H1 (cell line): Measurements from ENCODE around the gene CDK13. TPM values are rescaled to one million over a fixed set of nuclear protein-coding genes. Genes with fewer than 3 reads are reported as not detected.

Source experiments
- CTCF ChIA-PET: fragments of 300-600 bp; sonication (Branson Sonifier 250); formaldehyde crosslinking; loops from one replicate; lab custom pipeline; 2021; ENCODE audit not compliant: partially characterized antibody; lab: Charles Lee
- POLR2A ChIA-PET: fragments of 300-600 bp; sonication (Branson Sonifier 250); formaldehyde crosslinking; loops from one replicate; lab custom pipeline; 2021; ENCODE audit warnings: inconsistent platforms; ENCODE audit not compliant: partially characterized antibody; lab: Charles Lee
- DNase-seq, 2 experiments: peaks; one replicate each; pipeline versions ENCODE4 v3.0.0 to v3.0.0-alpha.2; 2010 to 2022; ENCODE audit warnings: low spot score in 2 of 2, low read depth in 1 of 2, mixed read lengths in 1 of 2
- FAIRE-seq: peaks from 2 replicates; lab custom pipeline; 2011; peaks lifted over from hg19 to GRCh38; lab: Jason Lieb, UNC
- H2AFZ ChIP-seq: 2 replicates; pipeline ENCODE4 v1.8.1; 2012; ENCODE audit warnings: low read length, inconsistent platforms
- H2AK5ac ChIP-seq: 2 replicates; pipeline ENCODE4 v1.6.1; 2013; ENCODE audit warnings: low read depth, low read length
- H2BK120ac ChIP-seq: replicated peaks from 2 replicates; pipeline ENCODE3; 2013; ENCODE audit warnings: low read depth, low read length, inconsistent platforms
- H2BK12ac ChIP-seq: 2 replicates; pipeline ENCODE4 v1.6.1; 2013; ENCODE audit warnings: low read depth, low read length
- H2BK15ac ChIP-seq: 2 replicates; pipeline ENCODE4 v1.6.1; 2013; ENCODE audit warnings: low read length
- H2BK20ac ChIP-seq: 2 replicates; pipeline ENCODE4 v1.6.1; 2013; ENCODE audit warnings: low read length
- H2BK5ac ChIP-seq: 2 replicates; pipeline ENCODE4 v1.6.1; 2013; ENCODE audit warnings: low read depth, low read length
- H3K14ac ChIP-seq: 2 replicates; pipeline ENCODE4 v1.6.1; 2013; ENCODE audit warnings: inconsistent platforms; ENCODE audit not compliant: insufficient read length
- H3K18ac ChIP-seq: 2 replicates; pipeline ENCODE4 v1.6.1; 2013; ENCODE audit warnings: low read length; ENCODE audit errors: extremely low read depth
- H3K23ac ChIP-seq: 2 replicates; pipeline ENCODE4 v1.6.1; 2013; ENCODE audit warnings: inconsistent platforms; ENCODE audit not compliant: insufficient read length
- H3K23me2 ChIP-seq: 2 replicates; pipeline ENCODE4 v1.6.1; 2013; ENCODE audit warnings: low read depth, low read length
- H3K27ac ChIP-seq: 2 replicates; pipeline ENCODE4 v1.6.1; 2011; ENCODE audit warnings: low read depth, low read length, inconsistent platforms
- H3K27me3 ChIP-seq, 4 experiments: replicated peaks in 1 of 4; 1 replicate in 1 of 4; 2 replicates in 3 of 4; pipeline versions ENCODE4 v1.6.1 to v1.8.1; 2011 to 2013; ENCODE audit warnings: low read length in 3 of 4, mild to moderate bottlenecking in 3 of 4, inconsistent platforms in 2 of 4, mixed read lengths in 2 of 4, moderate library complexity in 1 of 4; ENCODE audit not compliant: control insufficient read depth in 3 of 4, insufficient read depth in 3 of 4; ENCODE audit errors: extremely low read depth in 1 of 4
- H3K36me3 ChIP-seq, 4 experiments: 2 replicates each; pipeline versions ENCODE4 v1.6.1 to v1.8.1; 2011 to 2013; ENCODE audit warnings: mild to moderate bottlenecking in 4 of 4, low read length in 3 of 4, moderate library complexity in 2 of 4, control low read depth in 1 of 4, inconsistent platforms in 1 of 4; ENCODE audit not compliant: insufficient read depth in 4 of 4, control insufficient read depth in 2 of 4
- H3K4ac ChIP-seq: replicated peaks from 2 replicates; pipeline ENCODE3; 2013; ENCODE audit warnings: low read length, low read depth, mixed read lengths, inconsistent platforms; ENCODE audit not compliant: insufficient read length
- H3K4me1 ChIP-seq, 4 experiments: replicated peaks in 1 of 4; 1 replicate in 1 of 4; 2 replicates in 3 of 4; pipeline versions ENCODE4 v1.6.1 to v1.8.1; 2011 to 2013; ENCODE audit warnings: low read length in 3 of 4, inconsistent platforms in 2 of 4, mixed read lengths in 1 of 4; ENCODE audit not compliant: insufficient read depth in 4 of 4, control insufficient read depth in 3 of 4
- H3K4me2 ChIP-seq, 2 experiments: 2 replicates each; pipeline versions ENCODE4 v1.6.1 to v1.8.1; 2011 to 2013; ENCODE audit warnings: low read depth in 2 of 2, low read length in 2 of 2, control low read depth in 1 of 2, inconsistent platforms in 1 of 2, mild to moderate bottlenecking in 1 of 2; ENCODE audit not compliant: insufficient read depth in 1 of 2
- H3K4me3 ChIP-seq, 4 experiments: fragments of 200-600, 300-600 bp in 1 of 4; sonication (generic), shearing (Covaris generic), sonication (Bioruptor Twin) in 1 of 4; 2 replicates each; pipeline versions ENCODE4 v1.5.1 to v1.8.1; 2011 to 2016; ENCODE audit warnings: low read length in 4 of 4, low read depth in 3 of 4, control low read depth in 2 of 4, inconsistent platforms in 2 of 4, mild to moderate bottlenecking in 2 of 4, mixed read lengths in 1 of 4, moderate library complexity in 1 of 4; ENCODE audit not compliant: insufficient read depth in 2 of 4; ENCODE audit errors: extremely low read depth in 1 of 4
- H3K56ac ChIP-seq: replicated peaks from 2 replicates; pipeline ENCODE3; 2013; ENCODE audit warnings: low read depth, mild to moderate bottlenecking, mixed read lengths, low read length, inconsistent platforms; ENCODE audit not compliant: insufficient read length
- H3K79me1 ChIP-seq: 2 replicates; pipeline ENCODE4 v1.6.1; 2013; ENCODE audit warnings: low read depth, low read length, control low read depth
- H3K79me2 ChIP-seq, 2 experiments: 2 replicates each; pipeline versions ENCODE4 v1.6.1 to v1.8.1; 2012 to 2013; ENCODE audit warnings: low read length in 2 of 2, mild to moderate bottlenecking in 2 of 2, inconsistent platforms in 1 of 2; ENCODE audit not compliant: insufficient read depth in 2 of 2, control insufficient read depth in 1 of 2
- H3K9ac ChIP-seq, 4 experiments: replicated peaks in 1 of 4; 1 replicate in 1 of 4; 2 replicates in 3 of 4; pipeline versions ENCODE4 v1.6.1 to v1.8.1; 2011 to 2013; ENCODE audit warnings: low read depth in 3 of 4, low read length in 3 of 4, control low read depth in 2 of 4, mild to moderate bottlenecking in 2 of 4, moderate library complexity in 2 of 4, inconsistent platforms in 1 of 4; ENCODE audit errors: extremely low read depth in 1 of 4
- H3K9me3 ChIP-seq, 2 experiments: 2 replicates each; pipeline versions ENCODE4 v1.6.1 to v1.8.1; 2012 to 2013; ENCODE audit warnings: mild to moderate bottlenecking in 2 of 2, moderate library complexity in 2 of 2, control low read depth in 1 of 2, inconsistent platforms in 1 of 2, low read depth in 1 of 2, low read length in 1 of 2, mixed read lengths in 1 of 2; ENCODE audit not compliant: insufficient read depth in 2 of 2
- H4K20me1 ChIP-seq, 2 experiments: replicated peaks in 1 of 2; 2 replicates each; pipeline versions ENCODE3 to v1.8.1; 2011 to 2013; ENCODE audit warnings: inconsistent platforms in 2 of 2, low read length in 2 of 2, mild to moderate bottlenecking in 1 of 2; ENCODE audit not compliant: insufficient read depth in 2 of 2, control insufficient read depth in 1 of 2
- H4K5ac ChIP-seq: 2 replicates; pipeline ENCODE4 v1.6.1; 2013; ENCODE audit warnings: low read length, low read depth, mixed read lengths, inconsistent platforms; ENCODE audit not compliant: insufficient read length
- H4K8ac ChIP-seq: 2 replicates; pipeline ENCODE4 v1.8.0; 2013; ENCODE audit warnings: mild to moderate bottlenecking, moderate library complexity, low read length, inconsistent platforms; ENCODE audit not compliant: insufficient read depth; ENCODE audit errors: extremely low read depth
- H4K91ac ChIP-seq: replicated peaks from 2 replicates; pipeline ENCODE3; 2013; ENCODE audit warnings: low read length, mixed read lengths, inconsistent platforms; ENCODE audit not compliant: insufficient read length
- CBX5 ChIP-seq: fragments of 300-800, 300-1000 bp; sonication (generic); IDR thresholded peaks from 2 replicates; pipeline ENCODE4 v1.7.1; 2016; ENCODE audit warnings: antibody characterized with exemption, low read length, low read depth
- EGR1 ChIP-seq: IDR thresholded peaks from 2 replicates; pipeline ENCODE4 v1.6.1; 2011; ENCODE audit warnings: low read depth, low read length, borderline replicate concordance
- EZH2 ChIP-seq: fragments of 200-600 bp; sonication (generic); IDR thresholded peaks from 2 replicates; pipeline ENCODE4 v1.7.1; 2012; ENCODE audit warnings: low read depth, mild to moderate bottlenecking, moderate library complexity, low read length, inconsistent platforms; ENCODE audit not compliant: severe bottlenecking
- GTF2F1 ChIP-seq: IDR thresholded peaks from 2 replicates; pipeline ENCODE4 v1.6.1; 2012; ENCODE audit warnings: low read depth, low read length, improper control_type of control experiment, borderline replicate concordance
- JUND ChIP-seq: IDR thresholded peaks from 2 replicates; pipeline ENCODE4 v1.6.1; 2011; ENCODE audit warnings: mild to moderate bottlenecking, improper control_type of control experiment, low read length
- RNF2 ChIP-seq: fragments of 200-900, 300-1000 bp; sonication (generic); IDR thresholded peaks from 2 replicates; pipeline ENCODE4 v1.7.1; 2016; ENCODE audit warnings: borderline replicate concordance, low read depth, mild to moderate bottlenecking, antibody characterized with exemption, low read length; ENCODE audit not compliant: poor library complexity, severe bottlenecking; ENCODE audit errors: missing control alignments
- SAP30 ChIP-seq: fragments of 300-600 bp; sonication (generic); IDR thresholded peaks from 2 replicates; pipeline ENCODE4 v1.7.1; 2012; ENCODE audit warnings: low read length, moderate library complexity, mild to moderate bottlenecking, inconsistent platforms; ENCODE audit not compliant: insufficient read depth, insufficient replicate concordance
- TCF12 ChIP-seq: IDR thresholded peaks from 2 replicates; pipeline ENCODE4 v1.6.1; 2011; ENCODE audit warnings: low read depth, mild to moderate bottlenecking, low read length
- WGBS, 2 experiments: shearing (Covaris generic) in 1 of 2; methylation state at CpG; one replicate each; pipeline versions ENCODE4 v1.1.6 to v1.1.7; 2013 to 2015; ENCODE audit warnings: low lambda C conversion rate in 2 of 2, mixed read lengths in 2 of 2, inconsistent platforms in 1 of 2, low coverage in 1 of 2, missing lambda C conversion rate in 1 of 2; ENCODE audit not compliant: insufficient replicate concordance in 2 of 2, insufficient coverage in 1 of 2, insufficient read length in 1 of 2; ENCODE audit errors: extremely low coverage in 1 of 2, missing lambda C conversion rate in 1 of 2; 5-methylcytosine and 5-hydroxymethylcytosine counted together
- polyA plus RNA-seq, 7 experiments: library from polyadenylated mRNA; depleted of rRNA in 3 of 7; stranded (reverse) in 5 of 7; unstranded in 2 of 7; fragments of >200 nt in 5 of 7; fragments of 200-250 nt in 2 of 7; gene quantifications; 1 replicate in 5 of 7; 2 replicates in 1 of 7; 4 replicates in 1 of 7; pipeline versions ENCODE4 v1.2.1 to v1.2.3, GENCODE V29; 2011 to 2013; ENCODE audit warnings: missing spikeins in 2 of 7, mixed read lengths in 2 of 7
- total RNA-seq: library from RNA; stranded (reverse); fragmentation: NEBNext Ultra II Directional; extraction: Animal tissue kit (Norgen Biotek cat#: 25700); gene quantifications from 2 replicates; pipeline ENCODE4 v1.2.1, GENCODE V29; 2021
- TF ChIP-seq, protein P1 (sequence below): IDR thresholded peaks from 2 replicates; pipeline ENCODE4 v1.6.1; 2012; ENCODE audit warnings: low read length, inconsistent platforms

The CDK13 gene
- total and polyA plus RNA-seq, 2 of the 8 experiments (the other 6 are each of a cell fraction or from before 2014, with no cell fraction given): 22.6 to 49.5 TPM

GRCh38 chr7:40024841-40025240 is 74.8 kb downstream of the CDK13 start:
- no peak overlapping the region for H2AK5ac ChIP-seq
- TF ChIP-seq CBX5 (no peak), EZH2 (no peak), RNF2 (no peak), SAP30 (no peak), EGR1 (no peak), JUND (no peak), TCF12 (no peak), GTF2F1 (no peak)
- TF ChIP-seq, protein P1, sequence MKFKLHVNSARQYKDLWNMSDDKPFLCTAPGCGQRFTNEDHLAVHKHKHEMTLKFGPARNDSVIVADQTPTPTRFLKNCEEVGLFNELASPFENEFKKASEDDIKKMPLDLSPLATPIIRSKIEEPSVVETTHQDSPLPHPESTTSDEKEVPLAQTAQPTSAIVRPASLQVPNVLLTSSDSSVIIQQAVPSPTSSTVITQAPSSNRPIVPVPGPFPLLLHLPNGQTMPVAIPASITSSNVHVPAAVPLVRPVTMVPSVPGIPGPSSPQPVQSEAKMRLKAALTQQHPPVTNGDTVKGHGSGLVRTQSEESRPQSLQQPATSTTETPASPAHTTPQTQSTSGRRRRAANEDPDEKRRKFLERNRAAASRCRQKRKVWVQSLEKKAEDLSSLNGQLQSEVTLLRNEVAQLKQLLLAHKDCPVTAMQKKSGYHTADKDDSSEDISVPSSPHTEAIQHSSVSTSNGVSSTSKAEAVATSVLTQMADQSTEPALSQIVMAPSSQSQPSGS: no peak
- FAIRE-seq (no peak), DNase-seq (no peak)
- H3K56ac ChIP-seq: no peak overlapping the region
- no peak overlapping the region for H2BK120ac ChIP-seq
- H2BK12ac ChIP-seq: no peak overlapping the region
- peaks cover 0 to 5% (median 0%) of the 10 kb centered on the region in 4 experiments; a peak in 2 of 8 replicates for H3K36me3 ChIP-seq
- H2BK5ac ChIP-seq: no peak overlapping the region
- no peak overlapping the region for H4K8ac ChIP-seq
- no peaks in the 10 kb centered on the region for H3K4me1 ChIP-seq
- no peak overlapping the region for H3K4me2 ChIP-seq
- no peak overlapping the region for H3K18ac ChIP-seq
- H3K27ac ChIP-seq: no peak overlapping the region
- no peaks in the 10 kb centered on the region for H3K27me3 ChIP-seq
- ChIA-PET CTCF (no interaction called here), POLR2A (interaction anchor here (0.6 kb wide), 1 partner anchor 28 kb away, joined by 3 read pairs; no protein-coding TSS in a partner anchor)
- no peak overlapping the region for H4K91ac ChIP-seq
- H3K4me3 ChIP-seq: no peak overlapping the region
- H4K20me1 ChIP-seq: no peaks in the 10 kb centered on the region
- no peak overlapping the region for H3K4ac ChIP-seq
- H4K5ac ChIP-seq: no peak overlapping the region
- no peak overlapping the region for H3K9ac ChIP-seq
- 86% methylated on average over 3 of the region's 3 CpGs; no CpG with 5 or more reads in 1 of the 2 experiments for WGBS, 2 experiments
- no peaks in the 10 kb centered on the region for H3K79me1 ChIP-seq
- H2BK15ac ChIP-seq: no peak overlapping the region
- no peak overlapping the region for H2AFZ ChIP-seq
- H2BK20ac ChIP-seq: no peak overlapping the region
- H3K14ac ChIP-seq: no peak overlapping the region
- H3K23ac ChIP-seq: no peak overlapping the region
- no peaks in the 10 kb centered on the region for H3K79me2 ChIP-seq
- no peaks in the 10 kb centered on the region for H3K23me2 ChIP-seq
- no peaks in the 10 kb centered on the region for H3K9me3 ChIP-seq
